Memory B cell (primary cell): ENCODE results near the gene MNAT1.

Experiments
- ATAC-seq: fragments of 150-1000 bp; cut with Tn5 transposase; 2 replicates; pipeline ENCODE4 v1.10.0; 2021; ENCODE audit warnings: low read depth, mild to moderate bottlenecking, moderate library complexity
- DNase-seq, 2 donors: peaks; one replicate each; pipeline ENCODE4 v3.0.0; 2022; ENCODE audit warnings: low spot score in 2 of 2
- H3K27ac Mint-ChIP-seq: one replicate; pipeline ENCODE4 v1.8.0; 2022; ENCODE audit warnings: mild to moderate bottlenecking, moderate library complexity, mixed read lengths
- H3K27me3 Mint-ChIP-seq: one replicate; pipeline ENCODE4 v1.8.0; 2022; ENCODE audit warnings: mixed read lengths
- H3K36me3 Mint-ChIP-seq: one replicate; pipeline ENCODE4 v1.8.0; 2022; ENCODE audit warnings: mild to moderate bottlenecking, mixed read lengths
- H3K4me1 Mint-ChIP-seq: one replicate; pipeline ENCODE4 v1.8.0; 2022; ENCODE audit warnings: mixed read lengths
- H3K4me3 Mint-ChIP-seq: one replicate; pipeline ENCODE4 v1.8.0; 2022; ENCODE audit warnings: mild to moderate bottlenecking, moderate library complexity, mixed read lengths
- H3K9me3 Mint-ChIP-seq: one replicate; pipeline ENCODE4 v1.8.0; 2022; ENCODE audit warnings: mixed read lengths

Gene MNAT1

GRCh38 chr14:60956632-60957031 is 222.1 kb downstream of the MNAT1 start:
- DNase-seq (no peak), ATAC-seq (no peak)
- H3K36me3 Mint-ChIP-seq = peaks cover 50% of the 10 kb centered on the region
- H3K4me3 Mint-ChIP-seq = no peak overlapping the region
- H3K27ac Mint-ChIP-seq = no peak overlapping the region
- no peaks in the 10 kb centered on the region for H3K4me1 Mint-ChIP-seq
- H3K27me3 Mint-ChIP-seq = no peaks in the 10 kb centered on the region
- peaks cover 24% of the 10 kb centered on the region for H3K9me3 Mint-ChIP-seq

- H3K27ac Mint-ChIP-seq = no peak overlapping the region
- H3K27me3 Mint-ChIP-seq = no peaks in the 10 kb centered on the region
- peaks cover 24% of the 10 kb centered on the region for H3K9me3 Mint-ChIP-seq
- DNase-seq = no peak
- H3K4me1 Mint-ChIP-seq = no peaks in the 10 kb centered on the region
- H3K4me3 Mint-ChIP-seq = no peak overlapping the region
- peaks cover 50% of the 10 kb centered on the region for H3K36me3 Mint-ChIP-seq
- no peak for ATAC-seq
Measured at GRCh38 chr14:60958146-60958545, 223.6 kb downstream of the MNAT1 start.

- Mint-ChIP-seq H3K27ac (no peak overlapping the region), H3K4me3 (no peak overlapping the region), H3K9me3 (peaks cover 4% of the 10 kb centered on the region), H3K36me3 (peaks cover 22% of the 10 kb centered on the region), H3K4me1 (no peaks in the 10 kb centered on the region), H3K27me3 (no peaks in the 10 kb centered on the region)
- no peak for DNase-seq
- ATAC-seq = no peak
Measured at GRCh38 chr14:60963761-60964160, 229.2 kb downstream of the MNAT1 start.

- Mint-ChIP-seq H3K4me1 (no peaks in the 10 kb centered on the region), H3K9me3 (peaks cover 2% of the 10 kb centered on the region), H3K36me3 (peaks cover 14% of the 10 kb centered on the region), H3K4me3 (no peak overlapping the region), H3K27ac (no peak overlapping the region), H3K27me3 (no peaks in the 10 kb centered on the region)
- DNase-seq = no peak
- ATAC-seq = no peak
Measured at GRCh38 chr14:60964904-60965303, 230.3 kb downstream of the MNAT1 start.

- no peaks in the 10 kb centered on the region for H3K4me1 Mint-ChIP-seq
- H3K27me3 Mint-ChIP-seq = no peaks in the 10 kb centered on the region
- H3K27ac Mint-ChIP-seq = no peak overlapping the region
- DNase-seq (no peak), ATAC-seq (no peak)
- peaks cover 10% of the 10 kb centered on the region for H3K36me3 Mint-ChIP-seq
- H3K9me3 Mint-ChIP-seq = peaks cover under 1% of the 10 kb centered on the region
- H3K4me3 Mint-ChIP-seq = no peak overlapping the region
Measured at GRCh38 chr14:60965402-60965801, 230.8 kb downstream of the MNAT1 start.

- H3K4me3 Mint-ChIP-seq = no peak overlapping the region
- ATAC-seq = no peak
Measured at GRCh38 chr14:60968099-60968498, 233.5 kb downstream of the MNAT1 start.

GRCh38 chr14:60968671-60969070 is 234.1 kb downstream of the MNAT1 start:
- ATAC-seq (no peak), DNase-seq (no peak)
- peaks cover 6% of the 10 kb centered on the region for H3K36me3 Mint-ChIP-seq
- H3K4me3 Mint-ChIP-seq = no peak overlapping the region
- H3K27ac Mint-ChIP-seq = no peak overlapping the region
- H3K4me1 Mint-ChIP-seq = no peaks in the 10 kb centered on the region
- H3K9me3 Mint-ChIP-seq = no peaks in the 10 kb centered on the region
- no peaks in the 10 kb centered on the region for H3K27me3 Mint-ChIP-seq

More at GRCh38 chr14:60968099-60968498, 233.5 kb downstream of the MNAT1 start:
- Mint-ChIP-seq H3K9me3 (no peaks in the 10 kb centered on the region), H3K27ac (no peak overlapping the region), H3K36me3 (peaks cover 3% of the 10 kb centered on the region), H3K27me3 (no peaks in the 10 kb centered on the region), H3K4me1 (no peaks in the 10 kb centered on the region)
- no peak for DNase-seq

GRCh38 chr14:60970146-60970545 is 235.6 kb downstream of the MNAT1 start:
- Mint-ChIP-seq H3K27me3 (no peaks in the 10 kb centered on the region), H3K36me3 (peaks cover 10% of the 10 kb centered on the region), H3K9me3 (no peaks in the 10 kb centered on the region), H3K4me1 (no peaks in the 10 kb centered on the region), H3K4me3 (no peak overlapping the region), H3K27ac (no peak overlapping the region)
- ATAC-seq (no peak), DNase-seq (no peak)

GRCh38 chr14:60971271-60971670 is 236.7 kb downstream of the MNAT1 start:
- peaks cover under 1% of the 10 kb centered on the region for H3K4me1 Mint-ChIP-seq
- H3K36me3 Mint-ChIP-seq = peaks cover 10% of the 10 kb centered on the region
- no peaks in the 10 kb centered on the region for H3K27me3 Mint-ChIP-seq
- no peaks in the 10 kb centered on the region for H3K9me3 Mint-ChIP-seq
- H3K27ac Mint-ChIP-seq = no peak overlapping the region
- DNase-seq = no peak
- H3K4me3 Mint-ChIP-seq = no peak overlapping the region
- ATAC-seq = no peak

- ATAC-seq = no peak
- H3K9me3 Mint-ChIP-seq = no peaks in the 10 kb centered on the region
Measured at GRCh38 chr14:60972295-60972694, 237.7 kb downstream of the MNAT1 start.

GRCh38 chr14:60973070-60973469 is 238.5 kb downstream of the MNAT1 start:
- H3K27ac Mint-ChIP-seq = peak overlapping the region; percentile 8
- peaks cover 3% of the 10 kb centered on the region for H3K4me1 Mint-ChIP-seq
- no peak overlapping the region for H3K4me3 Mint-ChIP-seq
- no peaks in the 10 kb centered on the region for H3K27me3 Mint-ChIP-seq
- peaks cover 10% of the 10 kb centered on the region for H3K36me3 Mint-ChIP-seq
- ATAC-seq = no peak
- H3K9me3 Mint-ChIP-seq = no peaks in the 10 kb centered on the region
- no peak for DNase-seq

More at GRCh38 chr14:60972295-60972694, 237.7 kb downstream of the MNAT1 start:
- Mint-ChIP-seq H3K36me3 (peaks cover 10% of the 10 kb centered on the region), H3K27ac (no peak overlapping the region), H3K4me3 (no peak overlapping the region), H3K27me3 (no peaks in the 10 kb centered on the region), H3K4me1 (peaks cover 3% of the 10 kb centered on the region)
- DNase-seq = no peak

GRCh38 chr14:60974090-60974651 is 239.6 kb downstream of the MNAT1 start:
- DNase-seq (no peak), ATAC-seq (no peak)
- no peak overlapping the region for H3K4me3 Mint-ChIP-seq
- H3K4me1 Mint-ChIP-seq = peaks cover 8% of the 10 kb centered on the region
- H3K36me3 Mint-ChIP-seq = peaks cover 8% of the 10 kb centered on the region
- H3K9me3 Mint-ChIP-seq = no peaks in the 10 kb centered on the region
- H3K27me3 Mint-ChIP-seq = no peaks in the 10 kb centered on the region
- no peak overlapping the region for H3K27ac Mint-ChIP-seq

GRCh38 chr14:60975551-60975950 is 241.0 kb downstream of the MNAT1 start:
- peaks cover 14% of the 10 kb centered on the region for H3K4me1 Mint-ChIP-seq
- no peaks in the 10 kb centered on the region for H3K27me3 Mint-ChIP-seq
- peaks cover 8% of the 10 kb centered on the region for H3K36me3 Mint-ChIP-seq
- DNase-seq (no peak), ATAC-seq (no peak)
- H3K9me3 Mint-ChIP-seq = no peaks in the 10 kb centered on the region
- H3K4me3 Mint-ChIP-seq = no peak overlapping the region
- no peak overlapping the region for H3K27ac Mint-ChIP-seq

GRCh38 chr14:60977847-60978246 is 243.3 kb downstream of the MNAT1 start:
- Mint-ChIP-seq H3K27ac (no peak overlapping the region), H3K4me1 (peaks cover 14% of the 10 kb centered on the region), H3K27me3 (no peaks in the 10 kb centered on the region), H3K9me3 (no peaks in the 10 kb centered on the region), H3K36me3 (peaks cover 8% of the 10 kb centered on the region), H3K4me3 (no peak overlapping the region)
- DNase-seq = no peak
- no peak for ATAC-seq
